Ishikawa (cell line): ENCODE results near the gene AUTS2.

Source experiments
- CEBPB ChIP-seq: IDR thresholded peaks from 2 replicates; pipeline ENCODE4 v1.6.1; 2012
- CREB1 ChIP-seq: IDR thresholded peaks from 2 replicates; pipeline ENCODE4 v1.6.1; 2012; ENCODE audit warnings: low read depth
- EGR1 ChIP-seq: IDR thresholded peaks from 2 replicates; pipeline ENCODE4 v1.6.1; 2012
- EP300 ChIP-seq: IDR thresholded peaks from 2 replicates; pipeline ENCODE4 v1.6.1; 2012; ENCODE audit warnings: borderline replicate concordance
- FOXM1 ChIP-seq: IDR thresholded peaks from 2 replicates; pipeline ENCODE4 v1.6.1; 2012; ENCODE audit warnings: low read depth, borderline replicate concordance
- NFIC ChIP-seq: IDR thresholded peaks from 2 replicates; pipeline ENCODE4 v1.6.1; 2012
- RAD21 ChIP-seq: IDR thresholded peaks from 2 replicates; pipeline ENCODE4 v1.6.1; 2012; ENCODE audit warnings: low read depth
- TAF1 ChIP-seq: IDR thresholded peaks from 2 replicates; pipeline ENCODE4 v1.6.1; 2012; ENCODE audit warnings: low read depth, mild to moderate bottlenecking
- TCF12 ChIP-seq: IDR thresholded peaks from 2 replicates; pipeline ENCODE4 v1.6.1; 2012; ENCODE audit warnings: low read depth
- TEAD4 ChIP-seq: IDR thresholded peaks from 2 replicates; pipeline ENCODE4 v1.6.1; 2012
- YY1 ChIP-seq: IDR thresholded peaks from 2 replicates; pipeline ENCODE4 v1.6.1; 2012; ENCODE audit warnings: low read depth
- ZBTB7A ChIP-seq: IDR thresholded peaks from 2 replicates; pipeline ENCODE4 v1.6.1; 2012; ENCODE audit warnings: low read depth
- TF ChIP-seq, protein P1 (sequence below): IDR thresholded peaks from 2 replicates; pipeline ENCODE4 v1.6.1; 2012
- TF ChIP-seq, protein P2 (sequence below): IDR thresholded peaks from 2 replicates; pipeline ENCODE4 v1.6.1; 2012; ENCODE audit warnings: low read depth, mild to moderate bottlenecking
- TF ChIP-seq, protein P3 (sequence below): IDR thresholded peaks from 2 replicates; pipeline ENCODE4 v1.6.1; 2012

AUTS2 gene

DNA sequence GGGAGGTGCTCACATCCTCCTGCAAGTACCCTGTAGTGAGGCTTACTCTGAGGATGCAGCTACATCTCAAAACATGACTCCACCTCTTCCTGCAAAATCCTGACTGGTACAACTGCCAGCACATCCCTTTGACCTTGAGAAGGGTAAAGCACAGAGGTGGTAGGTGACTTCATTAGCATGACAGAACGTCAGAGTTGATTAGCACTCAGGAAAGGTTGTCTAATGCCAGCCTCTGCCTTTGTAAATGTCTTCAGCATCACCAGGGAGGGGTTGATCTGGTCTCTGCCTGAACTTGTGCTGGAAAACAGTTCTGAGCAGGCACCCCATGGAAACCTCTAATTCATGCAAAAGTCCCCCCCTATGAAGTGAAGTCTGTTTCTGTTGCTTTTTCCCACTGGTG is 942.4 kb downstream of the AUTS2 start:
- no peak for TF ChIP-seq YY1

DNA sequence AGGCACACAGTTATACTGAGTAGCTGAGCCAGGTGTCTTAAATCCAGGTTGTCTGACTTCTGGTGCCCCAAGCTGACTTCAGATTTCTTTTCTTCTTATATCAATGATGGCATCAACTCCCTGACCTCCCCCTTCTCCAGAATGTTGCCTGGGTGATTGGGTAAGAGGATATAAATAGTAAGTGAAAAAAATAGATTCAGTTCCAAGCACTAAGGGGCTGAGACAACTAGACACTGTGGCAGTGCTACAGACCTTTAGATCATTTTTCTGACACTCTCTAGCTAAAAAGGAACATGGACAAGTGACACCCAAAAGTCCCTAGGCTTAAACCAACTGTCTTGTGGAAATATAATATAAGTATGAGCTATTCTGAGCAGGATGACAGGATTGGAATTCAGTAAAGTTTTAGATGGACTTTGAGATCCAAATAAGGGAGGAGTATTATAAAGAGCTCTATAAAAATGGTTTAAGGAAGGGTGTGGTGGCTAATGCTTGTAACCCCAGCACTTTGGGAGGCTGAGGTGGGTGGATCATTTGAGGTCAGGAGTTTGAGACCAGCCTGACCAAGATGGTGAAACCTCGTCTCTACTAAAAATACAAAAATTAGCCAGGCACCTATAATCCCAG is 944.6 kb downstream of the AUTS2 start:
- TF ChIP-seq TAF1 = no peak
- no peak for TF ChIP-seq RAD21
- no peak for TF ChIP-seq FOXM1
- TF ChIP-seq EGR1 = no peak
- TF ChIP-seq ZBTB7A = no peak
- TF ChIP-seq TEAD4 = no peak
- TF ChIP-seq, protein P1, sequence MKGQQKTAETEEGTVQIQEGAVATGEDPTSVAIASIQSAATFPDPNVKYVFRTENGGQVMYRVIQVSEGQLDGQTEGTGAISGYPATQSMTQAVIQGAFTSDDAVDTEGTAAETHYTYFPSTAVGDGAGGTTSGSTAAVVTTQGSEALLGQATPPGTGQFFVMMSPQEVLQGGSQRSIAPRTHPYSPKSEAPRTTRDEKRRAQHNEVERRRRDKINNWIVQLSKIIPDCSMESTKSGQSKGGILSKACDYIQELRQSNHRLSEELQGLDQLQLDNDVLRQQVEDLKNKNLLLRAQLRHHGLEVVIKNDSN = no peak
- TF ChIP-seq CEBPB = no peak
- no peak for TF ChIP-seq NFIC

DNA sequence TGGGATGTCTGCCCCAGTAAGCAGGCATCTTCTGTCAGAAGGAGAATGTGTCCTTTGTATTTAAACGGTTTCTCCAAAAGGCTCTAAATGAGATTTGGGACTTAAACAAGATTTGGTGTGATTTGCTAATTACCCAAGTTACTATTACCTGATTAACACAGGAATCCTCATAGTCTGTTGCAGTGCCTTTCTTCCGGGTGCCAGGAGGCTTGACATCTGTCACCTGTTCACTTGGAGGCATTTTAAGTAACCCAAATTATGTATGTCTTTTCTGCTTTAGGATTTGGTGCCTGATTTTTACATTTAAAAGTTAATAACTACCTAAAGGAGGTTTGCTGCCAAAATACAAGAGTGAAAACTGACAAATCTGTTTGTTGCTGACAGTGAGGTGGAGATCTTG is 945.7 kb downstream of the AUTS2 start:
- TF ChIP-seq, protein P2, sequence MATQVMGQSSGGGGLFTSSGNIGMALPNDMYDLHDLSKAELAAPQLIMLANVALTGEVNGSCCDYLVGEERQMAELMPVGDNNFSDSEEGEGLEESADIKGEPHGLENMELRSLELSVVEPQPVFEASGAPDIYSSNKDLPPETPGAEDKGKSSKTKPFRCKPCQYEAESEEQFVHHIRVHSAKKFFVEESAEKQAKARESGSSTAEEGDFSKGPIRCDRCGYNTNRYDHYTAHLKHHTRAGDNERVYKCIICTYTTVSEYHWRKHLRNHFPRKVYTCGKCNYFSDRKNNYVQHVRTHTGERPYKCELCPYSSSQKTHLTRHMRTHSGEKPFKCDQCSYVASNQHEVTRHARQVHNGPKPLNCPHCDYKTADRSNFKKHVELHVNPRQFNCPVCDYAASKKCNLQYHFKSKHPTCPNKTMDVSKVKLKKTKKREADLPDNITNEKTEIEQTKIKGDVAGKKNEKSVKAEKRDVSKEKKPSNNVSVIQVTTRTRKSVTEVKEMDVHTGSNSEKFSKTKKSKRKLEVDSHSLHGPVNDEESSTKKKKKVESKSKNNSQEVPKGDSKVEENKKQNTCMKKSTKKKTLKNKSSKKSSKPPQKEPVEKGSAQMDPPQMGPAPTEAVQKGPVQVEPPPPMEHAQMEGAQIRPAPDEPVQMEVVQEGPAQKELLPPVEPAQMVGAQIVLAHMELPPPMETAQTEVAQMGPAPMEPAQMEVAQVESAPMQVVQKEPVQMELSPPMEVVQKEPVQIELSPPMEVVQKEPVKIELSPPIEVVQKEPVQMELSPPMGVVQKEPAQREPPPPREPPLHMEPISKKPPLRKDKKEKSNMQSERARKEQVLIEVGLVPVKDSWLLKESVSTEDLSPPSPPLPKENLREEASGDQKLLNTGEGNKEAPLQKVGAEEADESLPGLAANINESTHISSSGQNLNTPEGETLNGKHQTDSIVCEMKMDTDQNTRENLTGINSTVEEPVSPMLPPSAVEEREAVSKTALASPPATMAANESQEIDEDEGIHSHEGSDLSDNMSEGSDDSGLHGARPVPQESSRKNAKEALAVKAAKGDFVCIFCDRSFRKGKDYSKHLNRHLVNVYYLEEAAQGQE = no peak
- TF ChIP-seq TAF1 (no peak), YY1 (no peak), NFIC (no peak), RAD21 (no peak), TCF12 (no peak), TEAD4 (no peak), CREB1 (no peak), EP300 (no peak), CEBPB (no peak), EGR1 (no peak), FOXM1 (no peak), ZBTB7A (no peak)
- TF ChIP-seq, protein P1 = no peak
- TF ChIP-seq, protein P3, sequence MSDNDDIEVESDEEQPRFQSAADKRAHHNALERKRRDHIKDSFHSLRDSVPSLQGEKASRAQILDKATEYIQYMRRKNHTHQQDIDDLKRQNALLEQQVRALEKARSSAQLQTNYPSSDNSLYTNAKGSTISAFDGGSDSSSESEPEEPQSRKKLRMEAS = no peak

DNA sequence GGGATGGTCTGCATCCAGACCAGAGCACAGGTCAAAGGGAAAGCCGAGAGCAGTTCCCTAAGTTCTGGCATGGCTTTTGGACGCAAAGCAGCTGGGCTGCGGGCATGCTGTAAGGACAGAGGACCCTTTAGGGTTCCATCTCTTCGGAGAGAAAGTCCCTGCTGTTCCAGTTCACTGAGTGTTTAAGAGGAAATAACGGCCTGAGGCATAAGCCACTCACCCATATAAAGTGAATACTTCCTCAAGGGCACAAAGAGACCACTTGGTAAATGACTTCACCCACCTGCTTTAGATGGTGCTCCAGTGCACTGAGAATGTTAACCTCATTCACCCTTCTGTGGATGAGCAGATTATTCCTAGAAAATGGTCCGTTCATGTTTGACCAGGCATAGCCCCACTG is 946.9 kb downstream of the AUTS2 start:
- TF ChIP-seq, protein P3 = no peak

DNA sequence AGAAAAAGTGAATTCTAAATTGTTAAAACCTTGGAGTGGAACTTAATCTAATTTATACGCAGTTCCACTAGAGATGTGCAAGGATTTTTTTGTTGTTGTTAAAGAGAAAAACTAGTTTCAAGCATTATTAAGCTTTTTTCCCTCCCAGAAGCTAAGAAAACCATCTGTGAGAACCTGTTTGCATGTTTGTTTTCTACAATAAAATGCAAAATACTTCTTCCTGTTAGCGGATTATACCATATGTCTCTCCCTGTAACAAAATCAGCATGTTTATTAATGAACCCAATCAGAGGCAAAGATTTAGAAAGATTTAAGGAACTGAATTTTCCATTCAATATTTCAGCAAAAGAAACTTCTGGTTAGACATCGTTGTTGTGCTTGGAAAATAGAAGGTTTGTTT is 953.9 kb downstream of the AUTS2 start:
- TF ChIP-seq RAD21 = no peak
- no peak for TF ChIP-seq TAF1
- no peak for TF ChIP-seq CEBPB
- TF ChIP-seq, protein P1 = no peak
- TF ChIP-seq, protein P2 = no peak
- no peak for TF ChIP-seq CREB1

DNA sequence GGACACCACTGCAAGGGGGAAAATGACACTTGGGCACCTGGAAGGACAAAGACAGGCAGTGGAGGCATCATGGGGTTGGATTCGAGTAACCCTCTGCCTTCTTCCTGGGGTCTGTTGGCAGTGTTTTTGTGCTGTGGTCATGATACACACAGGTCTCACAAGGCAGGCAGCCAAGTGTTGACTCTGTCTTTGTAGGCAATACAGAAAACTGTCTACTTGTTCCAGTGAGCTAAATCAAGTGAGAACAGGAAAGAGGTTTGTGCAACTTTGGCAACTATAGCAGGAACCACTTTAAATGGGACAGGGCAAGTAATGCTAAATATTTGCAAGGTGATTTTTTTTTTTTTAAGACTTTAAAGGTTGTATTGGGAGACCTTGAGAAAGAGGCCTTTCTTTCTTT is 955.1 kb downstream of the AUTS2 start:
- TF ChIP-seq, protein P1 = no peak
- TF ChIP-seq, protein P2 = no peak
- TF ChIP-seq, protein P3 = no peak
- no peak for TF ChIP-seq CEBPB
- TF ChIP-seq RAD21 = no peak
- TF ChIP-seq CREB1 = no peak
- no peak for TF ChIP-seq TCF12
- TF ChIP-seq ZBTB7A = no peak
- TF ChIP-seq TEAD4 = no peak
- no peak for TF ChIP-seq FOXM1
- TF ChIP-seq TAF1 = no peak
- no peak for TF ChIP-seq NFIC
- TF ChIP-seq EP300 = no peak
- TF ChIP-seq EGR1 = no peak
- no peak for TF ChIP-seq YY1
